H4 (cell line): ENCODE measurements around the gene TERT. TPM values are rescaled to one million over a fixed set of nuclear protein-coding genes. Genes with fewer than 3 reads are reported as not detected.
A peak's percentile ranks its signal among the peaks of the same experiment; 100 is the strongest.
"Not testable (repeated sequence)": the region's sequence is repeated elsewhere in the genome, so short reads cannot be mapped to it uniquely, and the experiment has no call there.

ENCODE experiments used
- DNase-seq: peaks from one replicate; pipeline ENCODE4 v3.0.0-alpha.2; 2015; ENCODE audit warnings: low spot score
- total RNA-seq: library from RNA; depleted of rRNA; stranded (reverse); fragments of >200 nt; shearing (Covaris generic); gene quantifications from 2 replicates; pipeline ENCODE4 v1.2.3, GENCODE V29; 2014

Gene TERT
- total RNA-seq, 1 experiment from 2014 or later: 0.23 TPM

DNA sequence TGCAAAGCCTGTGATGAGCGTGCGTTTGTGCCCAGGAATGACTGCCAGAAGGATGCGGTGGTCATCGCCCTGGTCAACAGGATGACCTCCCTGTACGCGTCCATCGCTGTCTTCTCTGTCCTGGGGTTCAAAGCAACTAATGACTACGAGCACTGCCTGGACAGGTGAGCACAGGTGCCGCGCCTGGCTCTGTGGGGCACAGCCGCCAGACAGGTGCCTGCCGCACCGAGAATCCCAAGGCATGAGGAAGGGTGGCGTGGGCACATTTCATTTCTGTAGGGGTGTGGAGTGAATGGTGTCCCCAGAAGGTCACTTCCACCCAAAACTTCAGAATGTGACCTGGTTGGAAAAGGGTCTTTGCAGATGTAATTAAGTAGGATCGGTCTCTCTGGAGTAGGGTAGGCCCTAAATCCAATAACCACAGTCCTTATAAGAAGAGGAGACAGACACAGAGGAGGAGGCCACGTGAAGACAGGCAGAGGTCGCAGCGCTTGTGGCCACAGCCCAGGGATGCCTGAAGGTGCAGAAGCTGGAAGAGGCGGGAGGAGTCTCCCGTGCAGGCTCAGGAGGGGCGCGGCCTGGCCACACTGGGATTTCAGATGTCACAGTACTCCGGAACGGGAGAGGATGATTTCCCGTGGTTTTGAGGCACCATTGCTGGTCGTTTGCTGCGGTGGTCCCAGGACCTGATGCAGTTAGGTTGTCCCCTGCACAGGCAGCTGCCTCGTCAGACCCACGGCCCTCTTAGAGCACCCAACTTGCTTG lies 54.2 kb downstream of the TERT start:
- DNase-seq: no peak

DNA sequence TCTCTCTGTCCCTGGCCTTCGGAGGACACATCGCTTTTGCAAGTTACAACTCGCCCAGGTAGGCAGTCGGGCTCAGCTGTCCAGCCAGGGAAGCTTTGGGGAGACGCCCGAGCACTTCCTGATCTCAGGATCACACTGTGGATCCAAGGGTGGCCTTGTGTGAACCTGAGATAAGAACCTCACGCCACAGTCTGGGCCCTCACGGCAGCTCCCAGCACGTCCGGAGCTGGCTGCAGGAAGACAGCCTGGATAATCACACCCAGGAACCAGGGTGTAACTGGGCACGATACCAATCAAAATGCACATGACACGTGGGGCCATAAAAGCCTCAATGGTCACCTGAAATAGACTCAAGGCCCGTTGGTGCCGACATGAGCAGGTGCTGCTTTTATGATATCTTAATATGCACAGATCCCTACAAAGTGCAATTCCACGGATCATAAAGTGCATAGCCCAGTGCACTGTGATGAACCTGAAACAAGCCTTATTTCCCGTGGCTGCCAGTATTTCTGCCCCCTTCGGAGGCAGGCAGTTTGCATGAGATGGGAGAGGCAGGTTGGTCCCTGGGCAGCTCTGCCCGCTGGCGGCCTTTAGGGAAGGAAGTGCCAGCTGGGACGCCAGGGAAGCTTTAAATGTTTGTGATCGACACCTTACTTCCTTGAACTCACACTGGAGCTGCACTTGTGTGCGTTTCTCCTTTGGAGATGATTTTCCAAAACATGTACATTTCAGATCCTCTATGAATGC lies 55.2 kb downstream of the TERT start:
- DNase-seq: no peak

DNA sequence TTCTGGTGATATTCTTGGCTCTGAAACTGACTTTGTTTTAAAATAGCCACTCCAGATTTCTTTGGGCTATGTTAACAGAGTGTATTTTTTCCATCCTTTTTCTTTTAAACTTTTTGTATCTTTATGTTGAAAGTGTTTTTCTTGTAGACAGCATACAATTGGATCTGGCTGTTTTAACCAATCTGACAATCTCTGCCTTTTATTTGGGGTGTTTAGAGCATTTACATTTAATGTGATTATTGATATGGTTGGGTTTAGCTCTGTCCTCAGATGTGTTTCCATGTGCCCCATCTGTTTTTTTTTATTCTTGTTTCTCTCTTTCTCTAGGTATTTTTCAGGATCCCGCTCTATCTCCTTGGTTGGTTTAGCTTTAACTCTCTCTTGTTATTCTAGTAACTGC lies 59.0 kb downstream of the TERT start:
- DNase-seq: no peak

- no peak for DNase-seq
Observed at GRCh38 chr5:1235379-1235778, 59.5 kb downstream of the TERT start.

- DNase-seq: no peak
Observed at GRCh38 chr5:1232780-1233179, 62.1 kb downstream of the TERT start.

DNA sequence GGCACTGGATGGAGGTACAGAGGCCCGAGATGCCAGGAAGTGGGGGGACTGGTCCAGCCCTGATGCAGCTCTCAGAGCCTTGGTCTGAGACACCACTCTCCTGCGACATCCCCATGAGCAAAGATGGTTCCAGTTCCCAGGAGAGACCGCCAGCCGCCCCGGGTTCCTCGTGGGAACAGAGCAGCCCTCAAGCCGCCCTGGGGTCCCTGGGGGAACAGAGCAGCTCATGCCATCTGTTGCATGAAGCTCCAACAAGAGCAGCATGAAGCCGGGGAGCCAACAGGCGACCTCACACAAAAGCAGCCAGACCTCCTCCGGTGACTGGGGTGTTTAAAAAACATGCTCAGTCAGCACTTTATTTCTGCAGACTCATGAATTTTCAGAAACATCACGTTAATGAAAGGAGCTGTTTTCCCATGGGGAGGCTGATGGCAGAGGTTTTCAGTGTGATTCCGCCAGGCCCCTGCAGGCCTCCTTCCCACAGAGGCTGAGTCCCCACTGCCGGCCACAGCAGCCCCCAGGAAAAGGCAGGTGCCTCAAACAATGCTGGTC lies 63.4 kb downstream of the TERT start:
- DNase-seq: no peak

GRCh38 chr5:1230551-1230950 lies 64.3 kb downstream of the TERT start:
- DNase-seq: no peak

DNA sequence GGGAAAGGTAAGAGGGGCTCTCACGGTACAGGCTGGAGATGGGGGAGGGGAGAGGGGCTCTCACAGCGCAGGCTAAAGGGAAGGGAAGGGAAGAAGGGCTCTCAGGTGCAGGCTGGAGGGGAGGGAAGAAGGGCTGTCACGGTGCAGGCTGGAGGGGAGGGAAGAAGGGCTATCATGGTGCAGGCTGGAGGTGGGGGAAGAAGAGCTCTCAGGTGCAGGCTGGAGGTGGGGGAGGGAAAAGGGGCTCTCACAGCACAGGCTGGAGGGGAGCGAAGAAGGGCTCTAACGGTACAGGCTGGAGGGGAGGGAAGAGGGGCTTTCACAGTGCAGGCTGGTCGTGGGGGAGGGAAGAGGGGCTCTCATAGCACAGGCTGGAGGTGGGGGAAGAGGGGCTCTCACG lies 65.0 kb downstream of the TERT start:
- DNase-seq: no peak

GRCh38 chr5:1229023-1229422 lies 65.8 kb downstream of the TERT start:
- DNase-seq: not testable (repeated sequence)

DNA sequence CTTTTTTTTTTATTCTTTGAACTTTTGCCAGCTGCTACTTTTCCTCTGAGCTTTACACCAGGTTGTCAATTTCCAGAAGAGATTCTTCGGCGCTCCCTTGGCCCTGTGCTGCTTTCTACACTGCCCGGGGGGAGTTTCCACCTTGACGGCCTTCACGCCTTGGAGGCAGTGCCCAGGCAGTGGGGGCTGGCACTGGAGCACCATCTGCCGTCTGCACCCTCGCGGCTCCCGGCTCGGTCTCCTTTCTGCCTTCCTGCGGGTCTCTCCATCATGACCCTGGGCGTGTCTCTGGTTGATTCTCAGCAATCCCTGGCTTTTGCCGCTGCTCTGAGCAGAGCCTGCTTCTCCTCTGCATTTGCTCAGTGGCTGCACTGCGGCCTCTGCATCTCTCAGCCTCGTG lies 66.7 kb downstream of the TERT start:
- DNase-seq: no peak

GRCh38 chr5:1227667-1228066 lies 67.2 kb downstream of the TERT start:
- peak; percentile 86 for DNase-seq

- DNase-seq: no peak
Observed at GRCh38 chr5:1226839-1227581, 67.9 kb downstream of the TERT start.

DNA sequence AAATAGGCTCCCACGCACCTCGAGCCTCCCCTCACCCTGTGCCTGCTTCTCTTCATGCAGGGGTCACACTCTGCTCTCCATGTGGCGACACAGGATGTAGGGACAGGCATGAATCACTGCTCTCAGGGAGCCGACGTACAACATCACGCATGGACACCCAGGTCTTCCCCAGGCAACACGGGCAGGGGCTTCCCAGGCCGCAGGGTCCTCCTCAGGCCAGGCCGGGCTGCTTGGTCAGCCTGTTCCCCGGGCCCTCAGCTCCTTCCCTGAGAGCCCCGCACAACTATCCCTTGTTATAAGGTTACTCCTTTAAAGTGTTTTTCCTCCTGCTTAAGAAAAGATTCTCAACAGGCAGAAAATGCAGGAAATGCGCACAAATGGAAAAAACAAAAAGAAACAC lies 68.6 kb downstream of the TERT start:
- DNase-seq: no peak

DNA sequence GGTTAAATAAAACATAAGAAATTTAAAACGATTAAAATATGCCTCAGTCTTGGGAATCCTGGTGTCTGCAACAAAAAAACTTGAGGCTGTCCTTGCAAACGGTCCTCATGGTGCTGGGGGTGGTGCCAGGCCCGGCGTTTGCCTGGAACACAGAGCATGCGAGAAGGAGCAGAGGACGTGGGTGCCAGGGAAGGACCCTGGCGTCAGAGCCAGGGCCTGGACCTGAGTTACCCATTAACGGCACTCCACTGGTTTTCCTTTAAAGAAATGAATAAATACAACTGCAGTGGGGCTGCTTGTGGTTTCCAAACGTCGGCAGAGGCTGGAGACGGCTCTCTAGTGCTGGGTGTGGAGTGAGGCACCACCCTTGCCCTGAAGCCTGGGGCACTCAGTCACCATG lies 69.8 kb downstream of the TERT start, which contains the start of gene SLC6A18:
TSS of gene SLC6A18 (plus strand) at position 301 of the 400 bp plus-strand sequence. CDS start at position 398, 97 bp downstream.
- no peak for DNase-seq

GRCh38 chr5:1224631-1225030 lies 70.2 kb downstream of the TERT start:
- no peak for DNase-seq

DNA sequence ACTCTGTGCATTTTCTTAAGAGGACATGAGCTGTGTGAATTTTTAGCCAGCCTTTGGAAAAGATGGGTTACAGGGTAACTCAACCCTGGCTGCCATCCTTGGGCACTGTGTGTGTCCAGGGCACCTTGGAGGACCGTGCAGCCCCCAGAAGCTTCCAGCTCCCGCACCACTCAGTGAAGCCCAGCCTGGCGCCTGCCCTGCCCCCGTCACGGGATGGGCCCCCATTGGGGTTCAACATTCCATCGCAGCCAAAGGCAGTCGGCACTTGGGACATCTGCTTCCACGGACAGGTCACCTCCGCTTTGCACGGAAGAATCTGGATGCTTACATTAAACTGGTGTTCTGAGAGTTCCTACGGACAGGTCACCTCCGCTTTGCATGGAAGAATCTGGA lies 71.6 kb downstream of the TERT start:
- no peak for DNase-seq

DNA sequence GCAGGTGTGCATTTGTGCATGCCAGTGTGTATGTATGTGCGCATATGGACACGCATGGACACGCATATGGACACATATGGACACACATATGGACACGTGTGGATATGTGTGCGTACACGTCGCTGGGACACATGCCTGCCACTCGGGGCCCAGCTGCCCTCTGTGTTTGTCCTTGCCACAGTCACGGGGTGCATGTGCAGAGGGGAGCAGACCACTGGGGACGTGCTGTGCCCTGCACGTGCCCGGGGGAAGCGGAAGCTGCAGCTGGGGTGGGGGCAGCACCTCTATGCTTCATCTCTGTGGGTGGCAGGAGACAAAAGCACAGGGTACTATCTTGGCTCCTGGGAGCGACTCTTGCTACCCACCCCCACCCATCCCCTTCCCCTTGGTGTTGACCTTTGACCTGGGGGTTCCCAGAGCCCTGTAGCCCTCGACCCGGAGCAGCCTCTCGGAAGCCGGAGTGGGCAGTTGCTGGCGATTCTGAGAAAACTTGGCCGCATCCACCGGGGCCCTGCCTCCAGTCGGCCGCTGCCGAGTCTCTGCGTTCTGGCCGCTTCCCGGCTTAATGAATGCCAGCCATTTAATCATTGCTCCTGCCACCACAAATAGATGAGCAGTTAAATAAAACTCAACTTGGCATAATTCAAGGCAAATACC lies 72.1 kb downstream of the TERT start:
- no peak for DNase-seq

DNA sequence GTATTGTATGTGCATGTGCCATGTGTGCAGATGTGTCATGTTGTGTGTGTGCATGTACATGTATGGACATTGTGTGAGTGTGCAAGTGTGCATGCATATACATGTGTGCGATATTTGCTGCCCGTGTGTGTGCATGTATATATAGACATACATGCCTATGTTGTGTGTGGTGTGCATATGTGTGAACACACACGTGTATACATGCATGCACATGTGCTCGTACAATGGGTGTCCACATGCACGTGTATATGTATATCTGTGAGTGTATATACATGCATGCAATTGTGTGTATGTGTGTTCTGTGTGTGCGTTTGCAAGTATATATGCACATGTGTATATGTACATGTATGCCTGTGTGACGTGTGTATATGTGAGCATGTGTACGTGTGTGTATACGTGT lies 72.7 kb downstream of the TERT start:
- no peak for DNase-seq

DNA sequence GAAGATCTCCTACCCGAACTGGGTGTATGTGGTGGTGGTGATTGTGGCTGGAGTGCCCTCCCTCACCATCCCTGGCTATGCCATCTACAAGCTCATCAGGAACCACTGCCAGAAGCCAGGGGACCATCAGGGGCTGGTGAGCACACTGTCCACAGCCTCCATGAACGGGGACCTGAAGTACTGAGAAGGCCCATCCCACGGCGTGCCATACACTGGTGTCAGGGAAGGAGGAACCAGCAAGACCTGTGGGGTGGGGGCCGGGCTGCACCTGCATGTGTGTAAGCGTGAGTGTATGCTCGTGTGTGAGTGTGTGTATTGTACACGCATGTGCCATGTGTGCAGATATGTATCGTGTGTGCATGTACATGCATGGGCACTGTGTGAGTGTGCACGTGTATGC lies 73.1 kb downstream of the TERT start:
- no peak for DNase-seq

DNA sequence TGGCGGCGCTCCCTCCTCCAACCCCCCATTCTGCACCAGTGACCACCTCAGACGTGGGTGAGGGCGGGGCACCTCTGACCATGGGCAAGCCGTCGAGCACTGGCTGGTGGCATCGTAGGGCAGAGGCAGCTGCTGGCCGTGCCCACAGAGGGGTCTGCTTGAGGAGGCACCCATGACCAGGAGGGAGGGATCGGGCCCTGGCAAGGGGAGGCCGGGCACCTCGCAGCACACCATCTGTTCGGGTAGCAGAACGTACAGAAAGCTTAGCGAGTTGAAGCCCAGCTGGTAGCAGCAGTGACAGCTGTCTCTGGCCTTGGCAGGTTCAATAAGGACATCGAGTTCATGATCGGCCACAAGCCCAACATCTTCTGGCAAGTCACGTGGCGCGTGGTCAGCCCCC lies 74.0 kb downstream of the TERT start:
- no peak for DNase-seq

DNA sequence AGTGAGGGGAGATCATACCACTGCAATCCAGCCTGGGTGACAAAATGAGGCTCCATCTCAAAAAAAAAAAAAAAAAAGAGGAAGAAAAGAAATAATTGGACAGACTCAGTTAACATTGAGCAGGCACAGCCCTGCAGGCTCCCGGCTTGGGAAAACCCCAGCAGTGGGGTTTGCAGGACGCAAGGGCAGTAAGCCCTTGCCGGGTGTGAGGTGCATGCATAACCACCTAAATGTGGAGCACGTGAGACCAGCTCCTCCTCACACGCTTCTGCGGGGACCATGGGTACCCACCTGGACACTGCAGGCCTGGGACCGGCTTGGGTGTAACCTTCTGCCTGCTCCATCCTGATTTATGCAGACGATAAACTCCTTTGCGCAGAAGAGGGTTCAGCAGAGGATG lies 74.5 kb downstream of the TERT start:
- no peak for DNase-seq

DNA sequence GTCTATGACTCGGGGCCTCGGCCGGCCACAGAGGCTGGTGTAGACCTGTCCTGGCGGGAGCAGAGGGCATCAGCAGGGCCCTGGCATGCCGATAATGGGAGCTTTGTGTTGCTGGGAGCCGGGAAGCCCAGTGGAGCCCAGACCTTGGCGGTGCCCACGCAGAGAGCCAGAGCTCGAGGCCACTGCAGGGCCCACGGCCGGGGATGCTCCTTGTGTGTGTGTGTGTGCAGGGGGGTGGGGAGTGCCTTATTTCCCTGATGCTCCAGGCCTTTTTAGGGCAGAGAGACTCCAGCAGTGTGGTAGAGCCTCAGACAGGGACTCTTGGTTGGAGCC lies 75.1 kb downstream of the TERT start:
- DNase-seq: no peak
